HS-27A (cell line): Measurements from ENCODE around the gene TSPAN17.
"Not testable (repeated sequence)": the region's sequence is repeated elsewhere in the genome, so short reads cannot be mapped to it uniquely, and the experiment has no call there.

Experiments used
- DNase-seq: peaks from one replicate; pipeline ENCODE4 v3.0.0-alpha.2; 2012; ENCODE audit warnings: low read depth, missing footprints

The TSPAN17 gene

DNA sequence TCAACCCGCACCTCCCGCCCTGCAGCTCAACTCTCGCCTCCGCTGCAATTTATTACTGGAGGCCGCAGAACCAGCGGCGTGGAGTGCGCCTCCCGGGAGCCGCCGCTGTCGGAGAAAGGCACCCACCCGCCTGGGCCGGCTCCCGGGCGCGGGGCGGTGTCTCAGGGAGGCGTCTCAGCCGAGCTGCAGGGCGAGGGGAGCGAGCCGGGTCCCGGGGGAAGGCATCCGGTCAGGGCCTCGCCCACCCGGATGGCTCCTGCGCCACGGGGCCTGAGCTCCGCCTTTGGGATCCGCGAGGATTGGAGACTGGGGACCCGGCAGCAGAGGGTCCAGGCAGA lies 32.9 kb downstream of the TSPAN17 start:
- DNase-seq: no peak

DNA sequence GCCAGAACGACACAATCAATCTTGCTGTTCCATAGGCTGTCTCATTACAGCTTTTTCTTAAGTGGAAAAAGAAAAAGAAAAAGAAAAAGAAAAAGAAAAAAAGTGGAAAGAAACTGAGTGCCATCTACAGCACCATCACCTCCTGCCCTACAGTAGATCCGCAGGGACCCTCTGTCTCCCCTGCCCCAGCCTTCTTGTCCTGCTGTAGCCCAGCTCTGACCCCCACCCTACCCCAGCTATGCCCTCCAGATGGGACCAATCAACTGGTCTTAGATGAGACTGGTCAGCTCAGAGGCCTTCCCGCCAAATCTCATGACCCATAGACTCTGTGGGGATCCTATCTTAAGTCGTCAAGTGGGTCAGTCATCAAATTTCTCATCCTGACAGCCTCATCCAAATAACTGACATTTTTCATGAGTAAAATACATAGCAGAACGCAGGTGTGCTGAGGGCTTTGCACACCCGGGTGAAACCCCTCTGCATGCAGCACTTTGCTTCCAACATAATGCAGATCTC lies 34.8 kb downstream of the TSPAN17 start:
- DNase-seq: no peak

DNA sequence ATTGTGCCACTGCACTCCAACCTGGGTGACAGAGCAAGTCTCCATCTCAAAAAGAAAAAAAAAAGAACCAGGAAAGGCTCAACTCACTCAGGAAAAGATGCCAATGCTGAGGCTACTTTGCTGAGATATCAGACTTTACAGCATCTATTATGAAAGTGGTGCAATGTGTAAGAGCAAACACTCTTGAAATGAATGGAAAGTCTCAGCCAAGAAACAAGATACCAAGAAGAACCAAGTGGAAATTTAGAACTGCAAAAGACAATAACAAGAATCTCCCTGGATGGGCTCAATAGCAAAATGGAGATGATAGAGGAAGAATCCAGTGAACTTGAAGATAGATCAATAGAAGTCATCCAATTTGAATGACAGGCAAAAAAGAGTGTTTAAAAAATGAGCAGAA lies 37.7 kb downstream of the TSPAN17 start:
- no peak for DNase-seq

- no peak for DNase-seq
These were observed 40.0 kb downstream of the TSPAN17 start for GRCh38 chr5:176687247-176687646.

- no peak for DNase-seq
These were observed 40.6 kb downstream of the TSPAN17 start for GRCh38 chr5:176687881-176688280.

DNA sequence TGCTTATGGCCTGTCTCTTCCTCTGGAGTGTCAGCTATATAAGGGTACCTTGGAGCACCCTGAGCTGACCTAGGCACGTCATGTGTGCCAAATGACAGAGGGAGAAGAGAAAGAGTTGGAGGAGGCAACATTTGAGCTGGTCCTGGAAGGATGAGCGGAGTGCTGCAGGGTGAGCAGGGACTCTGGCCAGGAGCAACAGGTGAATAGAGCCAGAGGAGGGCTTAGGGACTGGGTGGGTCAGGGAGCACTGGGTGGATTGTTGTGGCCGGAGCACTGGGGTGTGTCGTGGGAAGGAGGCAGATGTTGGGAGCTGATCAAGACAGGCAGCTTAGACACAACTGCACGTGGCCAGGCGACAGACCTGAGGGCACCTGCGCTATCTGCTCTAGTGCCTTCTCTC lies 43.6 kb downstream of the TSPAN17 start:
- DNase-seq: no peak

DNA sequence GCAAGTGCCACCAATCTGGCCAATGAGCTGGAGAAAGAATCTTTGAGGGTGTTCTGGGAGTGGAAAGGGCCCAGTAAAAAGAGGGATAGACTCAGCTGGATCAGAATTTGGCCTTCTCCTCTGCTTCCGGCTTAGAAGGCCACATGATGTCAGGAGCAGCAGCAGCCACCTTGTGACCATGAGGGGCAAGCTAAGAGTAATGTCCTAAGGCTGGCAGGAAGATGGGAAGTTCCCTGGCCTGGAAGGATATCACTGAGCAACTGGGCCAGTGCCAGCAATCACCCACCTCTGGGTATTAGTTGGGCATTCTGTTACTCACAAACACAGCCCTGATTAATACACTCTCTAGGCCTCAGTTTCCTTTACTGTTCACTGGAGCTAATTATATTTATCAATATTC lies 44.2 kb downstream of the TSPAN17 start:
- no peak for DNase-seq

GRCh38 chr5:176692326-176692725 lies 45.0 kb downstream of the TSPAN17 start:
- no peak for DNase-seq

DNA sequence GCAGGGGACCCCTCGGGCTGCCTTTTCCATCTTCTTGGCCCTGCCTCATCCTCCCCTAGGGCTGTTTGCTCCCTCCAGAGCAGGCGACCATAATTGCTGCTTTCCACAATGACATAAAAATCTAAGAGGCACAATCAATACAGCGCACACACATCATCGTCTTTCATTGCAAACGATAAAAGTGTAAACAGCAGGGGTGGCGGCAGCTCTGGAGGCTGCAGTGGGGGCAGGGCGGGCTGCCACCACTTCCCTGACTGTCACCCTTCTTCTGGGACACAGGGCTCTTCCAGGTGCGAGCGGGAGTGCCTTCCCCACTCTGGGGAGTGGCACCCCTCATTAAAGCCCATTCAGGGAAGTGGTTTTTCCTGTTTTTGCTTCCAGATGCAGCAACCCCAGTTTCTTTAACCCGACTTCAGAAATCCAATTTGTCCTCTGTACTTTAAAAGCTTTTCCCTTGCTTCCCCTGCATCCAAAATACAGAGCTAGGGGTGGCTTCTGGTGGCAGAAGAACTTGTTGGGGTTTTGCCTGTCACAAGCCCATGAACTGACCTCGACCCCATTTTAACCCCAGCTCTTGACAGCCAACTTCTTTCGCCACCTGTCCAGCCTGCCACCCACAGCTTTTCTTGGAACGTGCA lies 45.7 kb downstream of the TSPAN17 start:
- DNase-seq: no peak

DNA sequence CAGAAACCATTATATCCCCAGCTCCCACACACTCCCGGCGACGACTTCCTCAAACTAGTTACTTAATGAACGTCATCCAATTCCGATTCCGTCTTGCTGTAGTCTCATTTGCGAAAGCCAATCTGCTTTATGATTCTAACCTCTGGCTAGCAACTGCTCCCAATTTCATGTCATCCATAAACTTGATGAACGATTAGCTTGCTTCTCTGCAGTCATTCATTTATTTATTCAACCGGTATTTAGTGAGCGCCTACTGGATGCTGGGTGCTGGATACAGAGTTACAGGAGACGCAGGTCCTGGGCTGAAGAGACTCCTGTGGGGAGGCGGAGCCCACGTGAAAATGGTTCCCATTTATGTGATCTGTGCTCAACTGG lies 46.2 kb downstream of the TSPAN17 start:
- DNase-seq: no peak

GRCh38 chr5:176694146-176694545 lies 46.9 kb downstream of the TSPAN17 start:
- DNase-seq: no peak

DNA sequence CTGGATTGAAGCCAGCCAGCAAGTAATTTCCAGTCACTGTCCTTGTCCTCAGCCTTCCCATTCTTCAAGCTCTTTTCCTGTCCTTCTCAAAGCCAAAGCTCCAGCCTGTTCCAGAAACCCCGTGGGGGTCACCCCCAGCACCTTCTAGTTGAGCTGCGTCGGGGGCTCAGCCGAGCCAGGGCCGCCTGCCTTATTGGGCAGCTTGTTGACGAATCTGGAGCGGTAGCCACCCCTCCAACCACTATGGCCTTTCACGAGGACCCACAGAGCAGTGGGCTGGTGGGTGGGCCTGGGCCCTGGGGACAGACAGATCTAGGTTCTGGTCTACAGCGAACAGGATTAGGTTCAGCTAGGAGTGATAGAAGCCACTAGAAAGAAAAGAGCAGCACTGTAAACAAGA lies 47.3 kb downstream of the TSPAN17 start:
- DNase-seq: no peak

DNA sequence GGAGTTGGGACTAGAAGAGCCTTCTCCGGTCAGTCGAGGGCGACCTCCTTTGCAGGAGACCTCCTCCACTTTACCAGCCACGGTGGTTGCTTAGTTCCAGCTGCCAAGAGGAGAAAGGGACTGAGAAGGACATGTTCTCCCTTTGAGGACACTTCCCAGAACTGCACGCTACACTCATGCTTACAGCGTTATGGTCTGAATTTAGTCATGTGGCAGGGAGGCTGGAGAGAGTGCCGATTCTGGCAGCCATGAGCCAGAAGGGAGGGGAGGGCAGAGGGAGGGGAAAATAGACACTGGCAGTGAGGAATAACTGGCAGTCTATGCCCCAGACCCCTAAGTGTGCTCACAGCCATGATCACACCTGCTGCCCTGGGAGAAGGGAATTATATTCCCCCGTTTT lies 47.8 kb downstream of the TSPAN17 start:
- no peak for DNase-seq

- DNase-seq: no peak
These were observed 50.1 kb downstream of the TSPAN17 start for GRCh38 chr5:176697267-176697933.

DNA sequence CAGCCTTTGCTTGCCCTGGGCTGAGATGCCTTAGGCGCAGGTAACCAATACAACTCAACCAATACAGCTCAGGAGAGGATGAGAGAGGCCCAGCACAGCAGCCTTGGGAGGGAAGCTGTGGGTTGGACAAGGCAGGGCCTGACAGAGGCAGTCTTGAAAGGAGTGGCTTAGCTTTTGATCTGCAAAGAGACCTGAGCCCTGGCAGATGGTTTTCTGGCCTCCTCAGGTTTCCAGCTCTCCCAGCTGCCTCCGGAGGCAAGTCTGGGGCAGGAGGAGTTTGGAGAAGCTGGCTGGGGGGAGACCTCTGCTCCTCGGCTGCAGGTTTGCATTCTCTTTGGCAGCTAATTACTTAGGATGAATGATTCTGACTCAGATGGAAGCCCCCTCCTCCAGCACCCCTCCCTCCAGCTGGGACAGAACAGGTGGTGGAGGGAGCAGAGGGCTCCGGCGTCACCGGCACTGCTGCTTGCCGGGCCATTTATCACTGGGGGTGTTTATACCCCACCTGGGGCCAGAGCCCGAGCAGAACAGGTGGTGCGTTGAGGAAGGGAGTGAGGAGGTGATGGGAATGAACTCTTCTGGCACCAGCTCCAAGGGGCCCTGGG lies 50.8 kb downstream of the TSPAN17 start:
- no peak for DNase-seq

DNA sequence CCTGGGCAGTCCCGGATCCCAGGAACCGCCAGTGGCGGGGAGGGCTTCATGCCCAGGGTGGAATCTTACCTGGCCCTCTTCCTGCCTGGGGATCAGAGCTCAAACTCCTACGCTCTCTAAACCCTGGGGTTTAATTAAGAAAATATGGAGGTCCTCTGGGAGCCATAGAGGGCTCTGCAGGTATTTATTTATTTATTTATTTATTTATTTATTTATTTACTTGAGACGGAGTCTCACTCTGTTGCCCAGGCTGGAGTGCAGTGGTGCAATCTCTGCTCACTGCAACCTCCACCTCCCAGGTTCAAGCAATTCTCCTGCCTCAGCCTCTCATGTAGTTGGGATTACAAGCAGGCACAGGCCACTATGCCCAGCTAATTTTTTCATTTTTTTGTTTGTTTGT lies 52.2 kb downstream of the TSPAN17 start:
- not testable (repeated sequence) for DNase-seq

- no peak for DNase-seq
These were observed 53.1 kb downstream of the TSPAN17 start for GRCh38 chr5:176700239-176700847.

- no peak for DNase-seq
These were observed 55.7 kb downstream of the TSPAN17 start for GRCh38 chr5:176702671-176703641.

GRCh38 chr5:176703857-176704256 lies 56.6 kb downstream of the TSPAN17 start:
- no peak for DNase-seq

DNA sequence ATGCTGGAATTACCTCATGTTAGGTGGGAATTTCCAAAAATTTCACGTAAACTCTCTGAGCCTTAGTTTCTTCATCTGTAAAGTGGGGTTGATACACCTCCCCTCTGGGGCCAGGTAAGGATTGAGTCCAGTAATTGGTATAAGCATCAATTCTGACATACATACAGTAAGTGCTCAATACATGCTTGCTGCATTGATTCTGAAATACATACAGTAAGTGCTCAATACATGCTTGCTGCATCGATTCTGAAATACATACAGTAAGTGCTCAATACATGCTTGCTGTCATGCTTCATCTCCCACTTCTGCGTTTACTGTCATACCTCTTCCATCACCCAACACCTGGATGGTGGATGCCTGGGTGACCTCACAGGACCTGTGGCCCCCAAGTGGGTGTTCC lies 57.1 kb downstream of the TSPAN17 start:
- no peak for DNase-seq

DNA sequence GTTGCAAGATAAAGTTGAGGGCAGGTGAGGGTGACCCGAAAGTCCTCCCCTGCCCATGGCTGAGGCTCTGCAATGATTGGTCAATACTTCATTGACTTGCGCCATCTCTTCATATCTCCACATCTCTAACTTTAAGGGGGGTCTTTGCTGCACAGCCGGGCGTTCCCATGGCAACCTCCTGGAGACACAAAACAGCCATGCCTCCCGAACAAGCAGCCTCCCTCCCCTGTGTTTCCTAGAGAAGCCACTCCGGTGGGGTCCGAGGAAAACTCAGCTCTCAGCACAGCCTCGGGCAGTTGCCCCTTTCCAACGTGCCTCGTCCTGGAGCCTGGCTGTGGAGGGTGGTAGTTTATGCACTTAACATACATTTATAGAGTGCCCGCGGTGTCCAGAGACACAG lies 57.5 kb downstream of the TSPAN17 start:
- DNase-seq: no peak
